WTC11 (cell line): Measurements from ENCODE around the gene HRCT1. TPM values are rescaled to one million over a fixed set of nuclear protein-coding genes. Genes with fewer than 3 reads are reported as not detected.
A peak's percentile ranks its signal among the peaks of the same experiment; 100 is the strongest.

ENCODE experiments used
- ATAC-seq: fragments of 200-7000 bp; cut with Tn5 transposase; 2 replicates; pipeline ENCODE4 v1.10.0; 2021; ENCODE audit warnings: mild to moderate bottlenecking, moderate library complexity
- CTCF ChIA-PET: fragments of 300-600 bp; sonication (Branson Sonifier 250); formaldehyde crosslinking; loops from one replicate; lab custom pipeline; 2021; ENCODE audit warnings: antibody characterized with exemption; lab: Charles Lee
- POLR2A ChIA-PET: fragments of 350-600 bp; sonication (Branson Sonifier 250); formaldehyde crosslinking; loops from one replicate; lab custom pipeline; 2021; ENCODE audit warnings: antibody characterized with exemption; lab: Charles Lee
- DNase-seq: peaks from one replicate; pipeline ENCODE4 v3.0.0; 2021; ENCODE audit warnings: low spot score
- H3K27ac Mint-ChIP-seq: 2 replicates; pipeline ENCODE4 v1.8.0; 2021; ENCODE audit warnings: mixed read lengths
- H3K27me3 Mint-ChIP-seq: 2 replicates; pipeline ENCODE4 v1.8.0; 2021; ENCODE audit warnings: low read depth, mild to moderate bottlenecking, moderate library complexity, mixed read lengths
- H3K36me3 Mint-ChIP-seq: 2 replicates; pipeline ENCODE4 v1.8.0; 2021; ENCODE audit warnings: mixed read lengths
- H3K4me1 Mint-ChIP-seq: 2 replicates; pipeline ENCODE4 v1.8.0; 2022; ENCODE audit warnings: mixed read lengths
- H3K4me3 Mint-ChIP-seq: 2 replicates; pipeline ENCODE4 v1.8.0; 2021; ENCODE audit warnings: mild to moderate bottlenecking, moderate library complexity, mixed read lengths
- H3K9me3 Mint-ChIP-seq: 2 replicates; pipeline ENCODE4 v1.8.0; 2021; ENCODE audit warnings: mixed read lengths
- AFF4 ChIP-seq: sonication (generic); formaldehyde crosslinking; IDR thresholded peaks from 2 replicates; pipeline ENCODE4 v1.8.1; 2023; ENCODE audit warnings: mild to moderate bottlenecking, missing genetic modification reagents, borderline replicate concordance
- ERG ChIP-seq: fragments of 250-450 bp; sonication (Bioruptor Pico); IDR thresholded peaks from 2 replicates; pipeline ENCODE4 v1.8.0; 2021; ENCODE audit warnings: mild to moderate bottlenecking
- ESRRA ChIP-seq: sonication (generic); formaldehyde crosslinking; IDR thresholded peaks from 2 replicates; pipeline ENCODE4 v1.8.1; 2022; ENCODE audit warnings: mild to moderate bottlenecking, missing genetic modification reagents, borderline replicate concordance
- ETV6 ChIP-seq: sonication (generic); formaldehyde crosslinking; IDR thresholded peaks from 2 replicates; pipeline ENCODE4 v1.8.1; 2022; ENCODE audit warnings: mild to moderate bottlenecking, missing genetic modification reagents
- JAZF1 ChIP-seq: fragments of 250-450 bp; sonication (Bioruptor Pico); IDR thresholded peaks from 2 replicates; pipeline ENCODE4 v1.9.0; 2021; ENCODE audit warnings: moderate library complexity, mild to moderate bottlenecking, inconsistent platforms
- MLX ChIP-seq: sonication (generic); formaldehyde crosslinking; IDR thresholded peaks from 2 replicates; pipeline ENCODE4 v1.8.1; 2023; ENCODE audit warnings: mild to moderate bottlenecking, missing genetic modification reagents, moderate library complexity
- RELA ChIP-seq: sonication (generic); formaldehyde crosslinking; IDR thresholded peaks from 2 replicates; pipeline ENCODE4 v1.8.1; 2022; ENCODE audit warnings: missing genetic modification reagents, mild to moderate bottlenecking, borderline replicate concordance
- SP1 ChIP-seq: sonication (generic); formaldehyde crosslinking; conservative IDR thresholded peaks from 2 replicates; pipeline ENCODE4 v1.8.1; 2022; ENCODE audit warnings: missing genetic modification reagents
- TCF7 ChIP-seq: sonication (generic); formaldehyde crosslinking; IDR thresholded peaks from 2 replicates; pipeline ENCODE4 v1.8.0; 2022; ENCODE audit warnings: mild to moderate bottlenecking, low read depth, missing genetic modification reagents, moderate library complexity
- ZBTB43 ChIP-seq: sonication (generic); formaldehyde crosslinking; IDR thresholded peaks from 2 replicates; pipeline ENCODE4 v1.8.1; 2023; ENCODE audit warnings: mild to moderate bottlenecking, missing genetic modification reagents
- ZNF121 ChIP-seq: sonication (generic); formaldehyde crosslinking; IDR thresholded peaks from 2 replicates; pipeline ENCODE4 v1.8.0; 2023; ENCODE audit warnings: missing genetic modification reagents
- ZNF219 ChIP-seq: sonication (generic); formaldehyde crosslinking; IDR thresholded peaks from 2 replicates; pipeline ENCODE4 v1.8.0; 2023; ENCODE audit warnings: missing genetic modification reagents, mild to moderate bottlenecking, borderline replicate concordance
- ZNF232 ChIP-seq: sonication (generic); formaldehyde crosslinking; IDR thresholded peaks from 2 replicates; pipeline ENCODE4 v1.8.0; 2022; ENCODE audit warnings: mild to moderate bottlenecking, missing genetic modification reagents
- ZNF416 ChIP-seq: fragments of 250-450 bp; sonication (Bioruptor Pico); IDR thresholded peaks from 2 replicates; pipeline ENCODE4 v1.9.0; 2021; ENCODE audit warnings: mild to moderate bottlenecking, inconsistent platforms
- total RNA-seq: library from RNA; stranded (reverse); gene quantifications from 3 replicates; pipeline ENCODE4 v1.2.3, GENCODE V29; 2021
- TF ChIP-seq, protein P1 (sequence below): fragments of 250-450 bp; sonication (Bioruptor Pico); IDR thresholded peaks from 2 replicates; pipeline ENCODE4 v1.9.0; 2021; ENCODE audit warnings: mild to moderate bottlenecking
- TF ChIP-seq, protein P2 (sequence below): sonication (generic); formaldehyde crosslinking; IDR thresholded peaks from 2 replicates; pipeline ENCODE4 v1.8.0; 2022; ENCODE audit warnings: mild to moderate bottlenecking, missing genetic modification reagents
- TF ChIP-seq, protein P3 (sequence below): sonication (generic); formaldehyde crosslinking; conservative IDR thresholded peaks from 2 replicates; pipeline ENCODE4 v1.8.1; 2022; ENCODE audit warnings: mild to moderate bottlenecking, missing genetic modification reagents
- TF ChIP-seq, protein P4 (sequence below): sonication (generic); formaldehyde crosslinking; IDR thresholded peaks from 2 replicates; pipeline ENCODE4 v1.8.1; 2023; ENCODE audit warnings: mild to moderate bottlenecking, moderate library complexity, missing genetic modification reagents

Gene HRCT1
- total RNA-seq, 1 experiment from 2014 or later: not detected

DNA sequence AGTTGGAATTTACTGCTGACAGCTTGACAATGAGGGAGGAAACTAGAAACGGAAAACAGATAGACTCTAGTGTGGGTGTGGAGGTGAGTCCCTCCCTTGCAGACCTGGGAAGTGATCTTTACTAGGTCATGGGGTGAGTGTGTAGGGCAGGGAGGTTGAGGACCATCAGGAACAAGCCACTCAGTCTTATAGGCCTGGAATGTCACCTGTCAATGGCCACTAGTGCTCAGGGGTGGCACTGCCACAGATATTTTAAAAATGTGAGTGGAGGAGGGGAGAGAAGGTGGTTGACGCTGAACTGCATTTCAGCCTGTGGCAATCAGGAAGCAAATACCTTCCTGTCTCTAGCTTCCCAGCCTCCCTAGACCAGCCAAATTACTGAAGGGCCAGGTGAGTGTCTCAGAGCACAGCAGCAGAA lies 42.9 kb downstream of the HRCT1 start:
- peaks cover 8% of the 10 kb centered on the region; the same call in 1 of the 2 replicates for H3K4me1 Mint-ChIP-seq
- TF ChIP-seq AFF4 (CRISPR knock-in tag): no peak
- TF ChIP-seq, protein P1, sequence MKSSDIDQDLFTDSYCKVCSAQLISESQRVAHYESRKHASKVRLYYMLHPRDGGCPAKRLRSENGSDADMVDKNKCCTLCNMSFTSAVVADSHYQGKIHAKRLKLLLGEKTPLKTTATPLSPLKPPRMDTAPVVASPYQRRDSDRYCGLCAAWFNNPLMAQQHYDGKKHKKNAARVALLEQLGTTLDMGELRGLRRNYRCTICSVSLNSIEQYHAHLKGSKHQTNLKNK: no peak
- no peak for TF ChIP-seq TCF7 (CRISPR knock-in tag)
- no peak for TF ChIP-seq ZNF416 (CRISPR knock-in tag)
- no peak for TF ChIP-seq SP1 (CRISPR knock-in tag)
- TF ChIP-seq ZNF232: no peak
- TF ChIP-seq MLX: no peak
- TF ChIP-seq ZNF219 (CRISPR knock-in tag): no peak
- no peak for TF ChIP-seq ETV6
- no peak for TF ChIP-seq ERG (CRISPR knock-in tag)
- CTCF ChIA-PET: interaction anchor here (0.8 to 1.7 kb wide), 6 partner anchors 9 to 123 kb away, joined by 3 to 7 read pairs (median 5); no protein-coding TSS in a partner anchor
- H3K9me3 Mint-ChIP-seq: peaks cover 10% of the 10 kb centered on the region
- H3K27ac Mint-ChIP-seq: no peak overlapping the region
- H3K27me3 Mint-ChIP-seq: peaks cover 54% of the 10 kb centered on the region
- H3K4me3 Mint-ChIP-seq: no peak overlapping the region
- POLR2A ChIA-PET: no interaction called here
- H3K36me3 Mint-ChIP-seq: peaks cover 2% of the 10 kb centered on the region; the same call in 1 of the 2 replicates
- no peak for DNase-seq
- peak; percentile 64 for ATAC-seq

- peaks cover 11% of the 10 kb centered on the region for H3K4me1 Mint-ChIP-seq
- no peak for DNase-seq
- POLR2A ChIA-PET: no interaction called here
- CTCF ChIA-PET: interaction anchor here (1.8 kb wide), 1 partner anchor 72 kb away, joined by 5 read pairs; no protein-coding TSS in a partner anchor
- H3K27me3 Mint-ChIP-seq: peaks cover 34% of the 10 kb centered on the region
- no peak overlapping the region for H3K4me3 Mint-ChIP-seq
- ATAC-seq: no peak
- TF ChIP-seq, protein P2, sequence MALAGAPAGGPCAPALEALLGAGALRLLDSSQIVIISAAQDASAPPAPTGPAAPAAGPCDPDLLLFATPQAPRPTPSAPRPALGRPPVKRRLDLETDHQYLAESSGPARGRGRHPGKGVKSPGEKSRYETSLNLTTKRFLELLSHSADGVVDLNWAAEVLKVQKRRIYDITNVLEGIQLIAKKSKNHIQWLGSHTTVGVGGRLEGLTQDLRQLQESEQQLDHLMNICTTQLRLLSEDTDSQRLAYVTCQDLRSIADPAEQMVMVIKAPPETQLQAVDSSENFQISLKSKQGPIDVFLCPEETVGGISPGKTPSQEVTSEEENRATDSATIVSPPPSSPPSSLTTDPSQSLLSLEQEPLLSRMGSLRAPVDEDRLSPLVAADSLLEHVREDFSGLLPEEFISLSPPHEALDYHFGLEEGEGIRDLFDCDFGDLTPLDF: no peak
- TF ChIP-seq, all 79 proteins: peak for 0
- Mint-ChIP-seq H3K27ac (no peak overlapping the region), H3K36me3 (no peaks in the 10 kb centered on the region), H3K9me3 (no peaks in the 10 kb centered on the region)
These were observed 45.7 kb downstream of the HRCT1 start for GRCh38 chr9:35951736-35952135.

GRCh38 chr9:35952526-35953191 lies 46.7 kb downstream of the HRCT1 start:
- peaks cover 36% of the 10 kb centered on the region for H3K27me3 Mint-ChIP-seq
- peaks cover 11% of the 10 kb centered on the region for H3K4me1 Mint-ChIP-seq
- ChIA-PET CTCF (interaction anchor here (0.6 to 1.8 kb wide), 2 partner anchors 12 to 71 kb away, joined by 5 read pairs; no protein-coding TSS in a partner anchor), POLR2A (no interaction called here)
- ATAC-seq: no peak
- no peaks in the 10 kb centered on the region for H3K9me3 Mint-ChIP-seq
- no peak overlapping the region for H3K27ac Mint-ChIP-seq
- no peak overlapping the region for H3K4me3 Mint-ChIP-seq
- no peaks in the 10 kb centered on the region for H3K36me3 Mint-ChIP-seq
- DNase-seq: no peak
- TF ChIP-seq, protein P3, sequence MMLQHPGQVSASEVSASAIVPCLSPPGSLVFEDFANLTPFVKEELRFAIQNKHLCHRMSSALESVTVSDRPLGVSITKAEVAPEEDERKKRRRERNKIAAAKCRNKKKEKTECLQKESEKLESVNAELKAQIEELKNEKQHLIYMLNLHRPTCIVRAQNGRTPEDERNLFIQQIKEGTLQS: no peak
- TF ChIP-seq JAZF1 (CRISPR knock-in tag) (no peak), ZNF121 (no peak), RELA (CRISPR knock-in tag) (no peak), ZBTB43 (CRISPR knock-in tag) (no peak), ESRRA (no peak), ZNF416 (CRISPR knock-in tag) (no peak)
- TF ChIP-seq, protein P4, sequence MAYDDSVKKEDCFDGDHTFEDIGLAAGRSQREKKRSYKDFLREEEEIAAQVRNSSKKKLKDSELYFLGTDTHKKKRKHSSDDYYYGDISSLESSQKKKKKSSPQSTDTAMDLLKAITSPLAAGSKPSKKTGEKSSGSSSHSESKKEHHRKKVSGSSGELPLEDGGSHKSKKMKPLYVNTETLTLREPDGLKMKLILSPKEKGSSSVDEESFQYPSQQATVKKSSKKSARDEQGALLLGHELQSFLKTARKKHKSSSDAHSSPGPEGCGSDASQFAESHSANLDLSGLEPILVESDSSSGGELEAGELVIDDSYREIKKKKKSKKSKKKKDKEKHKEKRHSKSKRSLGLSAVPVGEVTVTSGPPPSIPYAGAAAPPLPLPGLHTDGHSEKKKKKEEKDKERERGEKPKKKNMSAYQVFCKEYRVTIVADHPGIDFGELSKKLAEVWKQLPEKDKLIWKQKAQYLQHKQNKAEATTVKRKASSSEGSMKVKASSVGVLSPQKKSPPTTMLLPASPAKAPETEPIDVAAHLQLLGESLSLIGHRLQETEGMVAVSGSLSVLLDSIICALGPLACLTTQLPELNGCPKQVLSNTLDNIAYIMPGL (CRISPR knock-in tag): no peak
- TF ChIP-seq, protein P1: no peak
